Endothelial cell of umbilical vein (primary cell): ENCODE measurements around the gene GLB1L2.

ENCODE experiments used
- CTCF ChIP-seq, 2 donors: IDR thresholded peaks; 1 replicate in 1 of 2; 2 replicates in 1 of 2; pipeline ENCODE4 v1.5.1; 2011; ENCODE audit warnings: low read length in 2 of 2, mild to moderate bottlenecking in 2 of 2, moderate library complexity in 2 of 2, control low read depth in 1 of 2, inconsistent platforms in 1 of 2, low read depth in 1 of 2; ENCODE audit not compliant: insufficient read depth in 1 of 2; ENCODE audit errors: extremely low read depth in 1 of 2
- EZH2 ChIP-seq: IDR thresholded peaks from 2 replicates; pipeline ENCODE4 v1.6.1; 2012; ENCODE audit warnings: borderline replicate concordance, low read depth, mild to moderate bottlenecking, moderate library complexity, low read length, inconsistent platforms; ENCODE audit not compliant: severe bottlenecking
- FOS ChIP-seq: IDR thresholded peaks from 2 replicates; pipeline ENCODE4 v1.6.1; 2011; ENCODE audit warnings: mild to moderate bottlenecking, low read length, moderate library complexity, borderline replicate concordance; ENCODE audit not compliant: insufficient read depth
- JUN ChIP-seq: IDR thresholded peaks from 2 replicates; pipeline ENCODE4 v1.6.1; 2011; ENCODE audit warnings: borderline replicate concordance, low read depth; ENCODE audit not compliant: insufficient read length, insufficient read depth
- POLR2A ChIP-seq: IDR thresholded peaks from 2 replicates; pipeline ENCODE4 v1.6.1; 2012; ENCODE audit warnings: low read depth, mild to moderate bottlenecking, control low read depth, low read length
- POLR2AphosphoS5 ChIP-seq: IDR thresholded peaks from 2 replicates; pipeline ENCODE4 v1.6.1; 2012; ENCODE audit warnings: low read depth, mild to moderate bottlenecking, control low read depth, low read length, moderate library complexity; ENCODE audit not compliant: insufficient read depth

- no peak for TF ChIP-seq POLR2A
- no peak for TF ChIP-seq CTCF (IDR thresholded peaks at IDR 0.05; ENCODE audit: extremely low read depth in 1 of 2, insufficient read depth in 1 of 2, low read depth in 1 of 2, low read length in 2 of 2)
- no peak for TF ChIP-seq EZH2
- TF ChIP-seq FOS = no peak
- no peak for TF ChIP-seq JUN
- TF ChIP-seq POLR2AphosphoS5 = no peak
Observed at GRCh38 chr11:134393638-134394037, 61.9 kb downstream of the GLB1L2 start.
